GM19468 (cell line): Measurements from ENCODE around the gene UGT2B15.
A peak's percentile ranks its signal among the peaks of the same experiment; 100 is the strongest.
"Not testable (repeated sequence)": the region's sequence is repeated elsewhere in the genome, so short reads cannot be mapped to it uniquely, and the experiment has no call there.

Source experiments
- ATAC-seq: cut with Tn5 transposase; IDR thresholded peaks from one replicate; pipeline ENCODE4 v1.9.1; 2021; ENCODE audit warnings: mild to moderate bottlenecking, moderate library complexity, moderate number of reproducible peaks; ENCODE audit not compliant: unreplicated experiment; ENCODE audit errors: extremely low read depth

Gene UGT2B15

GRCh38 chr4:68657022-68657594 lies 13.3 kb downstream of the UGT2B15 start:
- ATAC-seq, result peak; percentile 50

GRCh38 chr4:68656445-68656973 lies 13.9 kb downstream of the UGT2B15 start:
- peak; percentile 30 for ATAC-seq

GRCh38 chr4:68655764-68656444 lies 14.5 kb downstream of the UGT2B15 start:
- ATAC-seq, result no peak

- no peak for ATAC-seq
These were observed 15.3 kb downstream of the UGT2B15 start for GRCh38 chr4:68654946-68655721.

GRCh38 chr4:68651932-68652331 lies 18.5 kb downstream of the UGT2B15 start:
- no peak for ATAC-seq

GRCh38 chr4:68630371-68630770 lies 40.1 kb downstream of the UGT2B15 start:
- ATAC-seq, result no peak

GRCh38 chr4:68622731-68623130 lies 47.7 kb downstream of the UGT2B15 start:
- ATAC-seq, result not testable (repeated sequence)

- no peak for ATAC-seq
These were observed 53.3 kb downstream of the UGT2B15 start for GRCh38 chr4:68617003-68617698.

GRCh38 chr4:68615699-68616422 lies 54.6 kb downstream of the UGT2B15 start:
- no peak for ATAC-seq

- no peak for ATAC-seq
These were observed 56.7 kb downstream of the UGT2B15 start for GRCh38 chr4:68613752-68614151.

GRCh38 chr4:68606240-68606639 lies 64.2 kb downstream of the UGT2B15 start:
- ATAC-seq, result no peak

- ATAC-seq, result no peak
These were observed 71.3 kb downstream of the UGT2B15 start for GRCh38 chr4:68599150-68599549.

GRCh38 chr4:68597482-68597881 lies 73.0 kb downstream of the UGT2B15 start:
- ATAC-seq, result no peak
